Transverse colon (tissue), 4 donors: Measurements from ENCODE around the gene TPH1. TPM values are rescaled to one million over a fixed set of nuclear protein-coding genes. Genes with fewer than 3 reads are reported as not detected.

ENCODE experiments used
- DNase-seq: peaks from one replicate; pipeline ENCODE4 v3.0.0-alpha.2; 2019
- H3K27ac ChIP-seq, 4 donors: fragments of 200-600 bp; sonication (generic); 2 replicates each; pipeline ENCODE4 v1.5.1; 2016 to 2018; ENCODE audit warnings: inconsistent platforms in 4 of 4
- H3K27me3 ChIP-seq: fragments of 200-600 bp; sonication (generic); 2 replicates; pipeline ENCODE4 v1.5.1; 2017; ENCODE audit warnings: inconsistent platforms
- H3K36me3 ChIP-seq, 4 donors: fragments of 200-600 bp; sonication (generic); 2 replicates each; pipeline ENCODE4 v1.5.1; 2017 to 2019; ENCODE audit warnings: inconsistent platforms in 4 of 4
- H3K4me1 ChIP-seq, 4 donors: fragments of 200-600 bp; sonication (generic); 2 replicates each; pipeline ENCODE4 v1.5.1; 2017 to 2020; ENCODE audit warnings: inconsistent platforms in 4 of 4
- H3K4me3 ChIP-seq, 4 donors: fragments of 200-600 bp; sonication (generic); 1 replicate in 1 of 4; 2 replicates in 3 of 4; pipeline versions ENCODE4 v1.5.1 to v1.6.1; 2017 to 2019; ENCODE audit warnings: inconsistent platforms in 4 of 4
- H3K9me3 ChIP-seq, 2 donors: fragments of 200-600 bp; sonication (generic); 2 replicates each; pipeline ENCODE4 v1.5.1; 2017 to 2019; ENCODE audit warnings: inconsistent platforms in 2 of 2
- CTCF ChIP-seq, 5 experiments: fragments of 200-600 bp in 3 of 5; fragments of 450-650 bp in 2 of 5; sonication (generic) in 3 of 5; IDR thresholded peaks; 1 replicate in 2 of 5; 2 replicates in 3 of 5; pipeline ENCODE4 v1.5.1; 2016 to 2017; ENCODE audit warnings: antibody characterized with exemption in 5 of 5, inconsistent platforms in 3 of 5, mild to moderate bottlenecking in 2 of 5, moderate library complexity in 1 of 5
- EP300 ChIP-seq: sonication (generic); formaldehyde crosslinking; IDR thresholded peaks from one replicate; pipeline ENCODE4 v1.6.1; 2017; ENCODE audit warnings: antibody characterized with exemption, low read depth
- POLR2A ChIP-seq: fragments of 450-650 bp; IDR thresholded peaks from one replicate; pipeline ENCODE4 v1.6.1; 2016; ENCODE audit warnings: antibody characterized with exemption, mild to moderate bottlenecking, moderate library complexity
- POLR2AphosphoS5 ChIP-seq, 3 donors: sonication (generic); formaldehyde crosslinking; IDR thresholded peaks; one replicate each; pipeline ENCODE4 v1.6.1; 2016; ENCODE audit warnings: antibody characterized with exemption in 3 of 3
- WGBS, 2 donors: methylation state at CpG; one replicate each; pipeline ENCODE4 v1.1.5; 2018; ENCODE audit warnings: low coverage in 1 of 2; 5-methylcytosine and 5-hydroxymethylcytosine counted together
- in situ Hi-C, 4 donors: fragments of 200-750 bp; cut with MboI; loops; one replicate each; pipeline versions ENCODE4 v1.15.0 to v1.15.1; 2017; ENCODE audit warnings: low sequenced_read_pairs in 3 of 4, low pct_ligation_motif_present in 1 of 4, low pct_unique_long_range_greater_than_20kb in 1 of 4
- intact Hi-C: fragments of 100-400 bp; cut with DNase I; formaldehyde crosslinking; loops from one replicate; pipeline ENCODE4 v1.15.1; 2023; ENCODE audit warnings: low total_unique reads
- total RNA-seq, 4 donors: library from RNA; depleted of rRNA; stranded (reverse); fragments of >200 nt; gene quantifications; one replicate each; pipeline ENCODE4 v1.1.0, GENCODE V29; 2016

TPH1 gene
- 10 to 100 TPM in 2 of 4 donors, 1 to 10 TPM in 2; 1.1 to 18.3 (median 8.5) TPM for total RNA-seq

- Histone ChIP-seq H3K27ac (no peak within 1 kb of the TSS), H3K4me3 (peak within 1 kb of the TSS in 1 of 4 donors; percentile 12), H3K36me3 (no peaks in the 10 kb centered on the region), H3K27me3 (peaks cover 61% of the 10 kb centered on the region), H3K4me1 (peaks cover 0 to 8% (median 3%) of the 10 kb centered on the region in 4 donors), H3K9me3 (peaks cover 0 to 6% of the 10 kb centered on the region in 2 donors)
- in situ Hi-C loops: no loop called here
- TF ChIP-seq POLR2AphosphoS5 (IDR thresholded peaks at IDR 0.05): no peak
- no peak for TF ChIP-seq POLR2A
- TF ChIP-seq EP300: no peak
- no peak for TF ChIP-seq CTCF (IDR thresholded peaks at IDR 0.05)
- DNase-seq: peak; percentile 34
- 9 to 30% methylated on average over 3 to 31 of the region's 36 CpGs for WGBS, 2 donors
- intact Hi-C loops: no loop called here
Observed at GRCh38 chr11:18046116-18046777, at the start of gene TPH1. Gene TPH1 (minus strand): TSS chr11:18046269. CDS start chr11:18040762, 5,507 bp downstream.

- Histone ChIP-seq H3K27ac (no peak overlapping the region), H3K4me1 (peaks cover 0 to 12% (median 4%) of the 10 kb centered on the region in 4 donors), H3K27me3 (no peaks in the 10 kb centered on the region), H3K4me3 (no peak overlapping the region), H3K36me3 (peaks cover 0 to 29% (median 13%) of the 10 kb centered on the region in 4 donors), H3K9me3 (no peaks in the 10 kb centered on the region)
- TF ChIP-seq CTCF (IDR thresholded peaks at IDR 0.05): no peak
- no peak for TF ChIP-seq EP300
- no peak for TF ChIP-seq POLR2A
- no peak for TF ChIP-seq POLR2AphosphoS5 (IDR thresholded peaks at IDR 0.05)
- intact Hi-C loops: no loop called here
- in situ Hi-C loops: no loop called here
- DNase-seq: no peak
Observed at GRCh38 chr11:18093959-18094358, 47.9 kb upstream of the TPH1 start.

GRCh38 chr11:18091731-18092130, 45.7 kb upstream of the TPH1 start:
- no peak for TF ChIP-seq CTCF (IDR thresholded peaks at IDR 0.05)
- TF ChIP-seq POLR2A: no peak
- TF ChIP-seq POLR2AphosphoS5 (IDR thresholded peaks at IDR 0.05): no peak
- TF ChIP-seq EP300: no peak
- Histone ChIP-seq H3K9me3 (no peaks in the 10 kb centered on the region), H3K27me3 (no peaks in the 10 kb centered on the region), H3K4me3 (no peak overlapping the region), H3K27ac (no peak overlapping the region), H3K4me1 (peaks cover 0 to 12% (median 4%) of the 10 kb centered on the region in 4 donors), H3K36me3 (peaks cover 0 to 45% (median 21%) of the 10 kb centered on the region in 4 donors)
- 89 to 90% methylated on average over 2 of the region's 2 CpGs for WGBS, 2 donors
- no peak for DNase-seq
- in situ Hi-C loops (no loop called here), intact Hi-C loops (no loop called here)

- intact Hi-C loops (no loop called here), in situ Hi-C loops (no loop called here)
- no peak for TF ChIP-seq CTCF (IDR thresholded peaks at IDR 0.05)
- no peak for TF ChIP-seq POLR2A
- no peak for TF ChIP-seq POLR2AphosphoS5 (IDR thresholded peaks at IDR 0.05)
- no peak for TF ChIP-seq EP300
- Histone ChIP-seq H3K4me3 (no peak overlapping the region), H3K27ac (no peak overlapping the region), H3K27me3 (no peaks in the 10 kb centered on the region), H3K36me3 (peaks cover 0 to 49% (median 24%) of the 10 kb centered on the region in 4 donors), H3K4me1 (peaks cover 0 to 10% (median 2%) of the 10 kb centered on the region in 4 donors), H3K9me3 (no peaks in the 10 kb centered on the region)
- 88 to 89% methylated on average over 3 of the region's 3 CpGs for WGBS, 2 donors
- DNase-seq: no peak
Observed at GRCh38 chr11:18088966-18089365, 42.9 kb upstream of the TPH1 start.
